Left renal cortex interstitium (tissue), 4 donors: ENCODE data around the gene SCGB2B2. TPM values are rescaled to one million over a fixed set of nuclear protein-coding genes. Genes with fewer than 3 reads are reported as not detected.

ENCODE experiments used
- polyA plus RNA-seq, 4 donors: library from polyadenylated mRNA; unstranded; fragments of 120-200 nt; gene quantifications; one replicate each; pipeline ENCODE4 v1.2.1, GENCODE V29; 2013; ENCODE audit not compliant: insufficient read length in 4 of 4

Gene SCGB2B2
- polyA plus RNA-seq, 4 donors: 0.69 to 2.0 (median 1.1) TPM

Other genes starting within 250 kb of the SCGB2B2 start
- 100 to 1,000 TPM; 166 to 185 (median 175) TPM for gene UBA2, start 248.8 kb downstream of the SCGB2B2 start, polyA plus RNA-seq
- 10 to 100 TPM; 35.9 to 40.9 (median 39.5) TPM for gene WTIP, start 195.4 kb downstream of the SCGB2B2 start, polyA plus RNA-seq
- 10 to 100 TPM; 70.2 to 92.5 (median 77.7) TPM for gene ZNF302, start 519 bp upstream of the SCGB2B2 start, polyA plus RNA-seq
- 10 to 100 TPM; 22.4 to 29.8 (median 25.1) TPM for gene ZNF181, start 57.1 kb upstream of the SCGB2B2 start, polyA plus RNA-seq
- gene ZNF599, start 96.1 kb upstream of the SCGB2B2 start, polyA plus RNA-seq: 10 to 100 TPM; 12.8 to 18.1 (median 16.2) TPM
- 1 to 10 TPM; 5.6 to 7.9 (median 7.2) TPM for gene ZNF30, start 249.7 kb upstream of the SCGB2B2 start, polyA plus RNA-seq